A673 (cell line): ENCODE measurements around the gene ASMTL.

Source experiments
- EZH2 ChIP-seq: fragments of 200-600 bp; sonication (generic); IDR thresholded peaks from 2 replicates; pipeline ENCODE4 v1.6.1; 2017; ENCODE audit warnings: borderline replicate concordance, low read depth, mild to moderate bottlenecking, mixed read lengths, antibody characterized with exemption, low read length; ENCODE audit not compliant: poor library complexity, severe bottlenecking
- TF ChIP-seq, protein P1 (sequence below): fragments of 300-800, 200-600 bp; sonication (generic); conservative IDR thresholded peaks from 2 replicates; pipeline ENCODE4 v1.5.1; 2017; ENCODE audit warnings: low read depth, mild to moderate bottlenecking, antibody characterized with exemption, low read length, moderate library complexity, mixed read lengths

DNA sequence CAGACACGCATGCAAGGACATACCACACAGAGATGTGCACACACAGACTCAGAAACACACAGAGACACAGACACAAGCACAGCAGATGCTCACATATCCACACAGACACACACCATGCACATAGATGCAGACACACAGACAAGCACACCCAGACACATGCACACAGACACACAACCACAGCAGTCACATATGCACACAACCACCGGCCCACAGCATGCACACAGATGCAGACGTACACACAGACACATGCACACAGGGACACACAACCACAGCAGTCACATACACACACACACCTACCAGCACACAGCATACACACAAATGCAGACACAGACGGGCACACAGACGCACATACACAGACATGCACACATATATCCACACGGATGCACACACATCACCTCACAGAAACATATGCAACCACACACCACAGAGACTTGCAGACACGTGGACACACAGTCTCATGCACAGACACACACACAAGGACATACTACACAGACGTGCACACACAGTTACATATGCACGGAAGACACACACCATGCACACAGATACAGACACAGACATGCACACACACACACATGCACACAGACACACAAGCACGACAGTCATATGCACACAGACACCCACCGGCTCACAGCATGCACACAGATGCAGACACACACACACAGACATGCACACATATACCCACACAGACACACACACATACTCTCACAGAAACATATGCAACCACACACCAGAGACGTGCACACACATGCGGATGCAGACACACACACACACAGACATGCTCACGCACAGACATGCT lies 35.5 kb downstream of the ASMTL start:
- TF ChIP-seq, protein P1, sequence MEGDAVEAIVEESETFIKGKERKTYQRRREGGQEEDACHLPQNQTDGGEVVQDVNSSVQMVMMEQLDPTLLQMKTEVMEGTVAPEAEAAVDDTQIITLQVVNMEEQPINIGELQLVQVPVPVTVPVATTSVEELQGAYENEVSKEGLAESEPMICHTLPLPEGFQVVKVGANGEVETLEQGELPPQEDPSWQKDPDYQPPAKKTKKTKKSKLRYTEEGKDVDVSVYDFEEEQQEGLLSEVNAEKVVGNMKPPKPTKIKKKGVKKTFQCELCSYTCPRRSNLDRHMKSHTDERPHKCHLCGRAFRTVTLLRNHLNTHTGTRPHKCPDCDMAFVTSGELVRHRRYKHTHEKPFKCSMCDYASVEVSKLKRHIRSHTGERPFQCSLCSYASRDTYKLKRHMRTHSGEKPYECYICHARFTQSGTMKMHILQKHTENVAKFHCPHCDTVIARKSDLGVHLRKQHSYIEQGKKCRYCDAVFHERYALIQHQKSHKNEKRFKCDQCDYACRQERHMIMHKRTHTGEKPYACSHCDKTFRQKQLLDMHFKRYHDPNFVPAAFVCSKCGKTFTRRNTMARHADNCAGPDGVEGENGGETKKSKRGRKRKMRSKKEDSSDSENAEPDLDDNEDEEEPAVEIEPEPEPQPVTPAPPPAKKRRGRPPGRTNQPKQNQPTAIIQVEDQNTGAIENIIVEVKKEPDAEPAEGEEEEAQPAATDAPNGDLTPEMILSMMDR, result no peak
- no peak for TF ChIP-seq EZH2
